Adrenal gland (tissue), 5 donors: Measurements from ENCODE around the gene ST8SIA4.

Experiments used
- CTCF ChIP-seq, 6 experiments: fragments of 450-650 bp in 4 of 6; fragments of 200-600 bp in 2 of 6; sonication (generic) in 1 of 6; IDR thresholded peaks; 1 replicate in 5 of 6; 2 replicates in 1 of 6; pipeline versions ENCODE4 v1.5.1 to v1.8.0; 2016 to 2021; ENCODE audit warnings: antibody characterized with exemption in 6 of 6, mild to moderate bottlenecking in 2 of 6, moderate library complexity in 1 of 6
- POLR2A ChIP-seq, 2 donors: fragments of 450-650 bp; IDR thresholded peaks; one replicate each; pipeline ENCODE4 v1.6.1; 2017; ENCODE audit warnings: antibody characterized with exemption in 2 of 2, mild to moderate bottlenecking in 2 of 2, moderate library complexity in 1 of 2
- donor health status: DM: no; HTN: no; CAD: no.

GRCh38 chr5:100823812-100824211 is 79.3 kb downstream of the ST8SIA4 start:
- TF ChIP-seq POLR2A (IDR thresholded peaks at IDR 0.05): no peak
- TF ChIP-seq CTCF (IDR thresholded peaks at IDR 0.05): no peak
